GM21786 (cell line): ENCODE data around the gene SNCAIP.

Experiments used
- ATAC-seq: cut with Tn5 transposase; IDR thresholded peaks from one replicate; pipeline ENCODE4 v1.9.1; 2021; ENCODE audit not compliant: unreplicated experiment

SNCAIP gene

DNA sequence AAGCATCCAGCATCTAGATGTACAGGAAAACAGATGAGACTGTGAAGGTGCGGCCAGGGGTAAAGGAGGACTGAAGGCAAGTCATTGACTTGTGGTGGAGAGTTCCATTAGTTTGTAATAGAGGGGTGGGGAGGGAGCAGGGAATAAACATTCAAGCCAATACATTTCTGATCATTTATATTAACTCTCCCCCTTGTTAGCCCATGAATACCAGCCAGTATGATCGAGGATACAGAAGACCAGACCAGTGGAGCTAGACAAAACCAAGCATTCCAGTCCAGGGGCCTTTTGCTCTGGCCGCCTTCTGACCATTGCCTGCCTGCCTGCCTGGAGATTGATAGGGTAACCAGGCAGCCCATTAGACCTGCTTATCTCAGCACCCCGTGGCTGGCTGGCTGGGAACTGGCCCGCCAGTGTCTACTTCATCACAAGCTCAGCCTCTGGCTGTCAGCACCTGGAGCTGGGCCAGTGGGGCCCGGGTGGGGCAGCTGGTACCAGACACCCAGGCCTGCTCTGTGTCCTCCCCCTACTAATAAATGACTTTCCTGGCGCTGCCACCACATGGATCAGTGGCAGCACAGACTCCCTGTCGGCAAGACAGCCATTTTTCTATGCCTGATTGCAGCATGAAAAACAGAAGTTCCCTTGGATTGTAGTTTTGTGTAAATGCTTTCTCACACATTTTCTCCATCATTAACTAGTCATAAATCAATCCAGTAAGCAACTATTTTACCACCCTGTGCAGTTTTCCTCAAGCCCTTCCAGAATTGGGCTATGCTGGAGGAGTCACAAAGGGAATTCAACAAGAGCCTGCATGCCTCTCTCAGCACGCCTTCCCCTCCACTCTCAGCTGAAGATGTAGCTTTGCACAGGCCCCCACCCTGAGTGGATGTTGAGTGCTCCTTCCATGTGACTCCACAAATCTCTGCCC lies 181.3 kb downstream of the SNCAIP start:
- ATAC-seq: no peak

- ATAC-seq: no peak
Observed at GRCh38 chr5:122494109-122494508, 182.1 kb downstream of the SNCAIP start.

GRCh38 chr5:122498163-122498562 lies 186.1 kb downstream of the SNCAIP start:
- ATAC-seq: no peak

DNA sequence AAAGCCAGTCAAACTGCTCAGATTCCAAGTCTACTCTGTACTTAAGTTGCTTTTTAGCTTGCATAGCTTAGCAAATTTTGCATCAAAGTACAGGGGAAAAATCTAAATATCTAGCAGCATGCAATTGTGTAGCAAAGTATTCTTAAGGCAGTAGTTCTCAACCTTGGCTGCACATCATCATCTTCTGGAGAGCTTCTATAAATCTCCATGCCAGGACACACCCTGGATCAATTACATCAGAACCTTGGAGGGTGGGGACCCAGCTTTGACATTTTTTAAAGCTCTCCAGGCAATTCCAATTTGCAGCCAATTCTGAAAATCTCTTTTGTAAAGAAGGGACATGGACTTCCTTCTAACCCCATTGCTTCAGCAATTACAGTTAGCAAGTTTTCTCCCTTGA lies 187.5 kb downstream of the SNCAIP start:
- no peak for ATAC-seq

- ATAC-seq: no peak
Observed at GRCh38 chr5:122500245-122501088, 188.4 kb downstream of the SNCAIP start.

DNA sequence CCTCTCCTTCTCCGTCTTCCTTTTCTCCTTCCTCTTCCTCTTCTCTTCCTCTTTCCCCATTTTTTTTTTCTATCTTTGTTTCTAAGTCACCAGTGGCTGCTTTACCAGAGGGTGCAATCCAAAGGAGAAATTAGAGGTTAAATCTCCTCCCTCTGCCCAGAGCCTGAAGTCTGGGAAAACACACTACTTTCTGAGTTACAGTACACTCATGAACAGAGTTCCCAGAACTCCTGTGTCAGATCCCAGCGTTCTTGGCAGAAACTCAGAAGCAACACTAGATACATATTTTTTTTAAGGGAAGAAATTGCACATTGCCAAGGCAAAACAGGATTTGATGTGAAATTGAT lies 189.0 kb downstream of the SNCAIP start:
- ATAC-seq: no peak

GRCh38 chr5:122507045-122507444 lies 195.0 kb downstream of the SNCAIP start:
- no peak for ATAC-seq

- no peak for ATAC-seq
Observed at GRCh38 chr5:122507581-122507980, 195.5 kb downstream of the SNCAIP start.

- no peak for ATAC-seq
Observed at GRCh38 chr5:122508623-122509022, 196.6 kb downstream of the SNCAIP start.
